H9 (cell line): Measurements from ENCODE around the gene SATB1. TPM values are rescaled to one million over a fixed set of nuclear protein-coding genes. Genes with fewer than 3 reads are reported as not detected.
"Not testable (repeated sequence)": the region's sequence is repeated elsewhere in the genome, so short reads cannot be mapped to it uniquely, and the experiment has no call there.

Experiments used
- DNase-seq: peaks from one replicate; pipeline ENCODE4 v3.0.0-alpha.2; 2017
- H2AFZ ChIP-seq: one replicate; pipeline ENCODE4 v1.6.1; 2013; ENCODE audit warnings: mild to moderate bottlenecking, low read length, control low read depth, moderate library complexity
- H2AK5ac ChIP-seq: 2 replicates; pipeline ENCODE4 v1.6.1; 2013; ENCODE audit warnings: low read length, control low read depth, mixed read lengths; ENCODE audit not compliant: insufficient read length
- H2BK120ac ChIP-seq: one replicate; pipeline ENCODE4 v1.6.1; 2013; ENCODE audit warnings: low read depth, mild to moderate bottlenecking, low read length, control low read depth, inconsistent platforms; ENCODE audit not compliant: poor library complexity, severe bottlenecking
- H2BK12ac ChIP-seq: 2 replicates; pipeline ENCODE4 v1.6.1; 2013; ENCODE audit warnings: low read length, control low read depth, mixed read lengths, low read depth; ENCODE audit not compliant: insufficient read length
- H2BK15ac ChIP-seq: 2 replicates; pipeline ENCODE4 v1.6.1; 2013; ENCODE audit warnings: low read depth, low read length, control low read depth
- H2BK20ac ChIP-seq: one replicate; pipeline ENCODE4 v1.6.1; 2013; ENCODE audit warnings: low read depth, mild to moderate bottlenecking, low read length, control low read depth, inconsistent platforms; ENCODE audit not compliant: poor library complexity, severe bottlenecking
- H2BK5ac ChIP-seq: 2 replicates; pipeline ENCODE4 v1.6.1; 2013; ENCODE audit warnings: low read length, control low read depth, mixed read lengths; ENCODE audit not compliant: insufficient read length
- H3K14ac ChIP-seq: 2 replicates; pipeline ENCODE4 v1.6.1; 2013; ENCODE audit warnings: low read length, control low read depth; ENCODE audit not compliant: insufficient read depth
- H3K18ac ChIP-seq: 2 replicates; pipeline ENCODE4 v1.6.1; 2013; ENCODE audit warnings: low read depth, mild to moderate bottlenecking, mixed read lengths, low read length, control low read depth; ENCODE audit not compliant: insufficient read length
- H3K23ac ChIP-seq: 2 replicates; pipeline ENCODE4 v1.6.1; 2013; ENCODE audit warnings: low read length, control low read depth, mixed read lengths, low read depth; ENCODE audit not compliant: insufficient read length
- H3K23me2 ChIP-seq: 2 replicates; pipeline ENCODE4 v1.6.1; 2013; ENCODE audit warnings: low read depth, mild to moderate bottlenecking, mixed read lengths, low read length, control low read depth; ENCODE audit not compliant: insufficient read length, poor library complexity, severe bottlenecking
- H3K27ac ChIP-seq: 2 replicates; pipeline ENCODE4 v1.5.1; 2013; ENCODE audit warnings: low read length, control low read depth, mixed read lengths, low read depth; ENCODE audit not compliant: insufficient read length
- H3K27me3 ChIP-seq: 2 replicates; pipeline ENCODE4 v1.6.1; 2013; ENCODE audit warnings: low read length, control low read depth, inconsistent platforms; ENCODE audit not compliant: insufficient read depth
- H3K4ac ChIP-seq: 2 replicates; pipeline ENCODE4 v1.6.1; 2013; ENCODE audit warnings: low read depth, mild to moderate bottlenecking, control low read depth, inconsistent platforms, low read length, moderate library complexity
- H3K4me1 ChIP-seq: 2 replicates; pipeline ENCODE4 v1.6.1; 2013; ENCODE audit warnings: low read length, control low read depth, inconsistent platforms; ENCODE audit not compliant: insufficient read depth
- H3K4me2 ChIP-seq: 2 replicates; pipeline ENCODE4 v1.6.1; 2013; ENCODE audit warnings: low read length, control low read depth, mixed read lengths; ENCODE audit not compliant: insufficient read length, insufficient read depth
- H3K56ac ChIP-seq: 2 replicates; pipeline ENCODE4 v1.6.1; 2013; ENCODE audit warnings: low read depth, mild to moderate bottlenecking, mixed read lengths, low read length, control low read depth; ENCODE audit not compliant: insufficient read length
- H3K79me1 ChIP-seq: 2 replicates; pipeline ENCODE4 v1.6.1; 2013; ENCODE audit warnings: low read depth, mild to moderate bottlenecking, moderate library complexity, low read length, control low read depth, inconsistent platforms; ENCODE audit not compliant: insufficient read depth, poor library complexity, severe bottlenecking
- H3K79me2 ChIP-seq: 2 replicates; pipeline ENCODE4 v1.6.1; 2013; ENCODE audit warnings: low read length, control low read depth, inconsistent platforms; ENCODE audit not compliant: insufficient read depth
- H3K9ac ChIP-seq: 2 replicates; pipeline ENCODE4 v1.6.1; 2013; ENCODE audit warnings: low read length, control low read depth, mixed read lengths; ENCODE audit not compliant: insufficient read length; ENCODE audit errors: extremely low read depth
- H3K9me3 ChIP-seq: one replicate; pipeline ENCODE4 v1.6.1; 2013; ENCODE audit warnings: low read depth, low read length, inconsistent platforms; ENCODE audit not compliant: control insufficient read depth
- H3T11ph ChIP-seq: one replicate; pipeline ENCODE4 v1.6.1; 2013; ENCODE audit warnings: mild to moderate bottlenecking, low read length, control low read depth, inconsistent platforms
- H4K20me1 ChIP-seq: one replicate; pipeline ENCODE4 v1.6.1; 2013; ENCODE audit not compliant: control insufficient read depth, insufficient read length, insufficient read depth
- H4K5ac ChIP-seq: 2 replicates; pipeline ENCODE4 v1.6.1; 2013; ENCODE audit warnings: low read depth, mild to moderate bottlenecking, mixed read lengths, low read length, control low read depth; ENCODE audit not compliant: insufficient read length
- H4K8ac ChIP-seq: replicated peaks from 2 replicates; pipeline ENCODE4 v1.6.1; 2013; ENCODE audit warnings: low read length, control low read depth, mixed read lengths, low read depth; ENCODE audit not compliant: insufficient read length
- H4K91ac ChIP-seq: 2 replicates; pipeline ENCODE4 v1.6.1; 2013; ENCODE audit warnings: low read depth, mild to moderate bottlenecking, moderate library complexity, mixed read lengths, low read length, control low read depth; ENCODE audit not compliant: insufficient read length
- H3K27ac Mint-ChIP-seq, 3 experiments: 2 replicates in 2 of 3; 3 replicates in 1 of 3; pipeline ENCODE4 v1.8.0; 2020 to 2021; ENCODE audit warnings: mixed read lengths in 3 of 3, mild to moderate bottlenecking in 1 of 3, moderate library complexity in 1 of 3
- H3K27me3 Mint-ChIP-seq: 2 replicates; pipeline ENCODE4 v1.8.0; 2021; ENCODE audit warnings: low read depth, mild to moderate bottlenecking, moderate library complexity, mixed read lengths
- H3K36me3 Mint-ChIP-seq, 3 experiments: 2 replicates in 2 of 3; 3 replicates in 1 of 3; pipeline ENCODE4 v1.8.0; 2020 to 2021; ENCODE audit warnings: low read depth in 3 of 3, mixed read lengths in 3 of 3; ENCODE audit not compliant: insufficient read depth in 1 of 3
- H3K4me1 Mint-ChIP-seq, 2 experiments: 2 replicates each; pipeline ENCODE4 v1.8.0; 2020; ENCODE audit warnings: mixed read lengths in 2 of 2
- H3K4me3 Mint-ChIP-seq, 2 experiments: 2 replicates in 1 of 2; 3 replicates in 1 of 2; pipeline ENCODE4 v1.8.0; 2020 to 2021; ENCODE audit warnings: mild to moderate bottlenecking in 2 of 2, mixed read lengths in 2 of 2, moderate library complexity in 1 of 2
- H3K9me3 Mint-ChIP-seq, 2 experiments: 2 replicates in 1 of 2; 3 replicates in 1 of 2; pipeline ENCODE4 v1.8.0; 2020; ENCODE audit warnings: mild to moderate bottlenecking in 2 of 2, mixed read lengths in 2 of 2, moderate library complexity in 1 of 2
- CTCF ChIP-seq: fragments of 200-600 bp; sonication (generic); conservative IDR thresholded peaks from 3 replicates; pipeline ENCODE4 v1.8.0; 2021; ENCODE audit warnings: antibody characterized with exemption, mild to moderate bottlenecking
- WGBS: extraction: QIAGEN DNeasy Blood & Tissue Kit; methylation state at CpG from one replicate; pipeline ENCODE4 v1.1.7; 2013; ENCODE audit warnings: missing lambda C conversion rate, low lambda C conversion rate, mixed read lengths; ENCODE audit not compliant: insufficient read length; ENCODE audit errors: extremely low coverage; 5-methylcytosine and 5-hydroxymethylcytosine counted together
- total RNA-seq: library from RNA; stranded (reverse); gene quantifications from 2 replicates; pipeline ENCODE4 v1.2.1, GENCODE V29; 2021

SATB1 gene
- total RNA-seq, 1 experiment from 2014 or later: 30.7 TPM

GRCh38 chr3:18454766-18455165 lies 29.6 kb upstream of the SATB1 start:
- no peaks in the 10 kb centered on the region for H3K9me3 ChIP-seq
- no peak overlapping the region for H3K4ac ChIP-seq
- no peak overlapping the region for H3K56ac ChIP-seq
- no peak overlapping the region for H3K4me3 Mint-ChIP-seq
- H3K36me3 Mint-ChIP-seq: peaks cover 8 to 28% (median 25%) of the 10 kb centered on the region in 3 experiments
- no peaks in the 10 kb centered on the region for H3K4me1 ChIP-seq
- H3K79me2 ChIP-seq: no peaks in the 10 kb centered on the region; the same call in 1 of the 2 replicates
- no peaks in the 10 kb centered on the region for H3K23me2 ChIP-seq
- TF ChIP-seq CTCF: no peak
- H4K8ac ChIP-seq: no peak overlapping the region
- DNase-seq: no peak
- no peak overlapping the region for H3K18ac ChIP-seq
- H3K9me3 Mint-ChIP-seq: peaks cover 8 to 15% of the 10 kb centered on the region in 2 experiments; a peak in 4 of 5 replicates
- no peak overlapping the region for H2BK120ac ChIP-seq
- no peak overlapping the region for H3K9ac ChIP-seq
- no peak overlapping the region for H2BK20ac ChIP-seq
- H2AFZ ChIP-seq: no peak overlapping the region
- H3K4me2 ChIP-seq: no peak overlapping the region
- H4K91ac ChIP-seq: no peak overlapping the region
- H2BK12ac ChIP-seq: no peak overlapping the region
- H3T11ph ChIP-seq: no peak overlapping the region
- H4K5ac ChIP-seq: no peak overlapping the region
- no peaks in the 10 kb centered on the region for H3K27me3 ChIP-seq
- H3K79me1 ChIP-seq: no peaks in the 10 kb centered on the region
- no CpG with 5 or more reads among the region's 2 CpGs for WGBS
- no peak overlapping the region for H3K27ac Mint-ChIP-seq
- no peak overlapping the region for H2AK5ac ChIP-seq
- peaks cover 7 to 9% of the 10 kb centered on the region in 2 experiments for H3K4me1 Mint-ChIP-seq
- no peak overlapping the region for H3K14ac ChIP-seq
- H3K23ac ChIP-seq: no peak overlapping the region
- H2BK15ac ChIP-seq: no peak overlapping the region
- no peak overlapping the region for H3K27ac ChIP-seq
- no peak overlapping the region for H2BK5ac ChIP-seq
- H3K27me3 Mint-ChIP-seq: no peaks in the 10 kb centered on the region
- no peaks in the 10 kb centered on the region for H4K20me1 ChIP-seq

- H3K27ac Mint-ChIP-seq, H3K4me2 ChIP-seq, H4K5ac ChIP-seq, H2BK15ac ChIP-seq, H2AFZ ChIP-seq, H3K23ac ChIP-seq, H3K4me3 Mint-ChIP-seq, DNase-seq, H3K4me1 ChIP-seq, H2BK20ac ChIP-seq, H3K79me1 ChIP-seq, H3K56ac ChIP-seq, H3K14ac ChIP-seq, H3K9me3 ChIP-seq, H3K4ac ChIP-seq, H4K20me1 ChIP-seq, H2BK120ac ChIP-seq, H2AK5ac ChIP-seq, H3K79me2 ChIP-seq, H2BK5ac ChIP-seq, H4K91ac ChIP-seq, H3K23me2 ChIP-seq, H3K27me3 ChIP-seq, H4K8ac ChIP-seq, H3T11ph ChIP-seq, H3K27ac ChIP-seq, H3K9ac ChIP-seq, H3K18ac ChIP-seq, H2BK12ac ChIP-seq: not testable (repeated sequence)
- WGBS: no CpG with 5 or more reads among the region's 6 CpGs
- Mint-ChIP-seq H3K4me1 (peaks cover 19 to 30% of the 10 kb centered on the region in 2 experiments), H3K36me3 (peaks cover 14 to 31% (median 16%) of the 10 kb centered on the region in 3 experiments), H3K27me3 (peaks cover 13% of the 10 kb centered on the region), H3K9me3 (peaks cover 4 to 10% of the 10 kb centered on the region in 2 experiments; a peak in 4 of 5 replicates)
Observed at GRCh38 chr3:18449618-18450017, 24.5 kb upstream of the SATB1 start.
